Measurements from ENCODE around the gene GREM2. TPM values are rescaled to one million over a fixed set of nuclear protein-coding genes. Genes with fewer than 3 reads are reported as not detected.

Gene GREM2
- total RNA-seq, 1 experiment from 2014 or later: not detected

GRCh38 chr1:240455228-240455821 lies 156.6 kb downstream of the GREM2 start:
- POLR2A ChIA-PET: interaction anchor here (0.6 kb wide), 1 partner anchor 410 kb away, joined by 4 read pairs; no protein-coding TSS in a partner anchor
- in situ Hi-C loops (cut with HindIII; ENCODE audit: low pct_unique_long_range_greater_than_20kb, low sequenced_read_pairs) (no loop called here), intact Hi-C loops (cut with micrococcal nuclease; ENCODE audit: unreplicated experiment) (no loop called here)
- peak; percentile 42 for TF ChIP-seq CTCF (IDR thresholded peaks at IDR 0.05)
- TF ChIP-seq SIN3A (IDR thresholded peaks at IDR 0.05; ENCODE audit: borderline replicate concordance, insufficient read depth, low read depth, low read length): no peak
- no peak for TF ChIP-seq POLR2AphosphoS5 (IDR thresholded peaks at IDR 0.05; ENCODE audit: low read depth, low read length)
- no peak for TF ChIP-seq TCF7L2 (IDR thresholded peaks at IDR 0.05; ENCODE audit: low read depth, low read length)
- no peak for TF ChIP-seq REST (IDR thresholded peaks at IDR 0.05; ENCODE audit: insufficient read depth in 1 of 2, low read depth in 2 of 2, low read length in 1 of 2)
- Histone ChIP-seq H3K27me3 (ENCODE audit: control insufficient read depth, insufficient read depth, low read length) (no peaks in the 10 kb centered on the region), H3K9me3 (ENCODE audit: control insufficient read depth, insufficient read depth, low read depth, low read length) (no peaks in the 10 kb centered on the region), H3K27ac (ENCODE audit: low read length) (no peak overlapping the region), H3K4me3 (ENCODE audit: low read depth in 2 of 2, low read length in 2 of 2) (no peak overlapping the region), H3K4me1 (ENCODE audit: control insufficient read depth, insufficient read depth, low read length) (no peaks in the 10 kb centered on the region), H3K36me3 (ENCODE audit: control insufficient read depth, insufficient read depth, low read length) (no peaks in the 10 kb centered on the region)
- no TSS peak for BruUV-seq (replicated peaks)
- no peak for DNase-seq (ENCODE audit: low read depth, low spot score)
- CTCF ChIA-PET: no interaction called here
- ATAC-seq: no peak

DNA sequence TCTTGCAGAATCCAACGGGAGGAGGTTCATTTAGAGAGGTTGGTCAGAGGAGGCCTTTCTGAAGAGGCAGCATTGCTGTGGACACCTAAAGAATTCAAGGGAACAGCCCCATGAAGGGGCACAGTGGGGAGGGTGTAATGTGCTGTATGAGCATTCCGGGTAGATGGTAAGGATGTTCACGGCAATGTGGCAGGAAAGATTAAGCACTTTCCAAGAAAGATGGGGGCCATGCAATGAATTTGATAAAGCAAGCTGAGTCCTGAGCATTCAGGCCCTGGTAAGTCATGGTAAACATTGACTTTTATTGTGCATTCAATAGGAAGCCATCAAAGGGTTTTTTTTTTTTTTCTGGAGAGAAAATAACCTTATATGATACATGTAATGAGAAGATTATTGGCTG lies 166.6 kb downstream of the GREM2 start:
- no peaks in the 10 kb centered on the region for H3K9me3 ChIP-seq (ENCODE audit: control insufficient read depth, insufficient read depth, low read depth, low read length)
- H3K4me3 ChIP-seq (ENCODE audit: low read depth in 2 of 2, low read length in 2 of 2): no peak overlapping the region
- TF ChIP-seq REST (IDR thresholded peaks at IDR 0.05; ENCODE audit: insufficient read depth in 1 of 2, low read depth in 2 of 2, low read length in 1 of 2): no peak
- no TSS peak for BruUV-seq (replicated peaks)
- no peak overlapping the region for H3K27ac ChIP-seq (ENCODE audit: low read length)
- DNase-seq (ENCODE audit: low read depth, low spot score) (no peak), ATAC-seq (no peak)
- ChIA-PET POLR2A (no interaction called here), CTCF (no interaction called here)
- in situ Hi-C loops (cut with HindIII; ENCODE audit: low pct_unique_long_range_greater_than_20kb, low sequenced_read_pairs) (no loop called here), intact Hi-C loops (cut with micrococcal nuclease; ENCODE audit: unreplicated experiment) (no loop called here)
- no peaks in the 10 kb centered on the region for H3K27me3 ChIP-seq (ENCODE audit: control insufficient read depth, insufficient read depth, low read length)
- H3K4me1 ChIP-seq (ENCODE audit: control insufficient read depth, insufficient read depth, low read length): no peaks in the 10 kb centered on the region
- no peaks in the 10 kb centered on the region for H3K36me3 ChIP-seq (ENCODE audit: control insufficient read depth, insufficient read depth, low read length)
